Lung (tissue), 12 donors: ENCODE data around the gene UGCG. TPM values are rescaled to one million over a fixed set of nuclear protein-coding genes. Genes with fewer than 3 reads are reported as not detected.

ENCODE experiments used
- ATAC-seq: fragments of 200-7000 bp; cut with Tn5 transposase; one replicate; pipeline ENCODE4 v1.9.1; 2020; ENCODE audit warnings: moderate number of reproducible peaks; ENCODE audit not compliant: insufficient read depth, low FRiP score
- DNase-seq, 3 donors: peaks; one replicate each; pipeline ENCODE4 v3.0.0-alpha.2; 2013 to 2017
- H3K27ac ChIP-seq, 2 donors: one replicate each; pipeline ENCODE4 v1.5.1; 2013; ENCODE audit warnings: mild to moderate bottlenecking in 2 of 2, moderate library complexity in 2 of 2, control low read depth in 1 of 2, inconsistent platforms in 1 of 2, low read depth in 1 of 2, low read length in 1 of 2
- H3K27me3 ChIP-seq, 3 donors: one replicate each; pipeline ENCODE4 v1.5.1; 2013; ENCODE audit warnings: low read length in 2 of 3; ENCODE audit not compliant: control insufficient read depth in 3 of 3, insufficient read depth in 3 of 3
- H3K36me3 ChIP-seq, 4 donors: one replicate each; pipeline ENCODE4 v1.5.1; 2013; ENCODE audit warnings: low read length in 4 of 4, mild to moderate bottlenecking in 1 of 4, moderate library complexity in 1 of 4; ENCODE audit not compliant: control insufficient read depth in 4 of 4, insufficient read depth in 4 of 4
- H3K4me1 ChIP-seq, 5 donors: one replicate each; pipeline ENCODE4 v1.5.1; 2013; ENCODE audit warnings: low read length in 5 of 5, mild to moderate bottlenecking in 2 of 5, moderate library complexity in 1 of 5; ENCODE audit not compliant: control insufficient read depth in 5 of 5, insufficient read depth in 5 of 5
- H3K4me3 ChIP-seq: one replicate; pipeline ENCODE4 v1.5.1; 2013; ENCODE audit warnings: mild to moderate bottlenecking, control low read depth, moderate library complexity
- H3K9ac ChIP-seq, 2 donors: one replicate each; pipeline ENCODE4 v1.5.1; 2013; ENCODE audit warnings: low read length in 2 of 2, control low read depth in 1 of 2; ENCODE audit not compliant: insufficient read depth in 1 of 2
- H3K9me3 ChIP-seq, 4 donors: one replicate each; pipeline ENCODE4 v1.5.1; 2013; ENCODE audit warnings: low read length in 3 of 4, mild to moderate bottlenecking in 1 of 4, moderate library complexity in 1 of 4; ENCODE audit not compliant: control insufficient read depth in 4 of 4, insufficient read depth in 3 of 4
- CTCF ChIP-seq: IDR thresholded peaks from 2 replicates; pipeline ENCODE4 v1.5.1; 2012; ENCODE audit warnings: mild to moderate bottlenecking; ENCODE audit errors: control extremely low read depth, extremely low read depth
- WGBS, 2 donors: extraction: QIAGEN DNeasy Blood & Tissue Kit; methylation state at CpG; one replicate each; pipeline ENCODE4 v1.1.7; 2013; 5-methylcytosine and 5-hydroxymethylcytosine counted together
- polyA plus RNA-seq, 2 donors: library from polyadenylated mRNA; stranded (reverse); fragments of 200-250 nt; gene quantifications; one replicate each; pipeline ENCODE4 v1.2.1, GENCODE V29; 2013
- total RNA-seq, 2 donors: library from RNA; depleted of rRNA in 1 of 2; stranded (reverse); fragments of >200 nt in 1 of 2; gene quantifications; one replicate each; pipeline ENCODE4 v1.2.1, GENCODE V29; 2014 to 2021
- donor health status: control.
- donor health status: control.
- donor health status: Bipolar disorder and iron deficiency.
- donor health status: healthy.
- donor health status: DM: yes; HTN: yes; CAD: no.

Gene UGCG
- total and polyA plus RNA-seq, 4 donors: 32.2 to 157 (median 37.5) TPM

DNA sequence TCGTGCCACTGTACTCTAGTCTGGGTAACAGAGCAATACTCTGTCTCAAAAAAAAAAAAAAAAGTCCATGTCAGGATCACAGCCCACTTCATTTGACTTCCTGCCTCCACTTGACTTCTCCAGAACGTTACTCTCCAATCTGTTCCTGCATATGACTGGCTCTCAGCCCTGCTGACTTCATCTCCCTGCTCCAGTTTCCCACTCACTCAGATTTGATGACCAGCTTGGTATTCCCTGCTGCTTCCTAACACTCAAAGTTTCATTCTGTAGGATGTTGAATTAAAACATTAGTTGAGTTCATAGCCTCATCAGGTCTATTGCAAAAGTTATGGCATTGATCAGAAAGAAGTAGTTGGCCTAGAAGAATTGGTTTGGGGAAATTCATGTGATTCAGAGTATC is 52.3 kb downstream of the UGCG start:
- no peak overlapping the region for H3K4me3 ChIP-seq
- H3K9ac ChIP-seq: no peak overlapping the region
- no peak overlapping the region for H3K27ac ChIP-seq
- DNase-seq: no peak
- no peak for TF ChIP-seq CTCF
- peaks cover 0 to 1% (median 0%) of the 10 kb centered on the region in 5 donors for H3K4me1 ChIP-seq
- no peaks in the 10 kb centered on the region for H3K27me3 ChIP-seq
- H3K9me3 ChIP-seq: no peaks in the 10 kb centered on the region
- no peaks in the 10 kb centered on the region for H3K36me3 ChIP-seq
- ATAC-seq: no peak
- WGBS, 2 donors: 46 to 48% methylated on average over 2 of the region's 2 CpGs

DNA sequence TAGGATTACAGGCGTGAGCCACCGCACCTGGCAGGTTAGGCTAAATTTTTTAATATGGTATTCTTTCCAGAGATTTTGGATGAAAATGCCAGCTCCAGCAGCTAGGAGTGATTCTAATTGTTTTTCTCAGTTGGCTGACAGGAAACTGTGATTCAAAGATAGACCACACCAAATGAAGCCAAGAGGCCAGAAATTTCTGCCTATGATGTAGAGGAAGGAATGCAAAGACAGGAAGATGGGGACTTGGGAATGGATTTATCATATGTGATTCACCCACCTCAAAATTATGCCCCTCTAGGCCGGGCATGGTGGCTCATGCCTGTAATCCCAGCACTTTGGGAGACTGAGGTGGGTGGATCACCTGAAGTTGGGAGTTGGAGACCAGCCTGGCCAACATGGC is 53.3 kb downstream of the UGCG start:
- no peak for TF ChIP-seq CTCF
- Histone ChIP-seq H3K9me3 (no peaks in the 10 kb centered on the region), H3K27me3 (no peaks in the 10 kb centered on the region), H3K4me1 (no peaks in the 10 kb centered on the region), H3K36me3 (no peaks in the 10 kb centered on the region), H3K9ac (no peak overlapping the region), H3K4me3 (no peak overlapping the region), H3K27ac (no peak overlapping the region)
- 96 to 97% methylated on average over 3 of the region's 3 CpGs for WGBS, 2 donors
- no peak for ATAC-seq
- DNase-seq: no peak

DNA sequence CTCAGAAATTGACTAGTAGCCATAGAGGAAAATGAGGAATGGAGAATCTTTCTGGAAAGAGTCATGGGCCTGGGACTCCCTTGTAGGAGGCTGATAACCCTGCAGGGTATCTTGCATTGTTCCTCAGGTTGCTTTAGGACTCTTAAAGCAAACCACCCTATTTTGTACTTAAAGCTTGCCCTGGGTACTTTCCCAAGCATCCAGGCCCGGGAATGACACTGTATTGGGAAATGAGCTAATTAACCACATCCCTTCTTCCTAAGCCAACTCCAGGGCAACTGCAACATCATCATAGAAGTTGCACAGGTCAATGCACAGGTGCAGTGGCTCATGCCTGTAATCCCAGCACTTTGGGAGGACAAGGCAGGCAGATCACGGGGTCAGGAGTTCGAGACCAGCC is 55.9 kb downstream of the UGCG start:
- H3K9ac ChIP-seq: no peak overlapping the region
- WGBS, 2 donors: 68 to 70% methylated on average over 3 of the region's 3 CpGs
- DNase-seq (no peak), ATAC-seq (no peak)
- H3K4me3 ChIP-seq: no peak overlapping the region
- no peaks in the 10 kb centered on the region for H3K27me3 ChIP-seq
- no peak for TF ChIP-seq CTCF
- H3K9me3 ChIP-seq: no peaks in the 10 kb centered on the region
- H3K27ac ChIP-seq: no peak overlapping the region
- H3K36me3 ChIP-seq: no peaks in the 10 kb centered on the region
- peaks cover 0 to 2% (median 0%) of the 10 kb centered on the region in 5 donors for H3K4me1 ChIP-seq

GRCh38 chr9:111953444-111953843 is 56.8 kb downstream of the UGCG start:
- H3K36me3 ChIP-seq: no peaks in the 10 kb centered on the region
- H3K4me1 ChIP-seq: peaks cover 0 to 9% (median 0%) of the 10 kb centered on the region in 5 donors
- no peak for ATAC-seq
- no peak overlapping the region for H3K27ac ChIP-seq
- no peaks in the 10 kb centered on the region for H3K27me3 ChIP-seq
- TF ChIP-seq CTCF: no peak
- H3K9ac ChIP-seq: no peak overlapping the region
- DNase-seq: no peak
- no peaks in the 10 kb centered on the region for H3K9me3 ChIP-seq
- WGBS, 2 donors: 72 to 83% methylated on average over 3 of the region's 3 CpGs
- H3K4me3 ChIP-seq: no peak overlapping the region
